Liver (tissue), 9 donors: ENCODE results near the gene LILRB3. TPM values are rescaled to one million over a fixed set of nuclear protein-coding genes. Genes with fewer than 3 reads are reported as not detected.
"Not testable (repeated sequence)": the region's sequence is repeated elsewhere in the genome, so short reads cannot be mapped to it uniquely, and the experiment has no call there.

Experiments
- DNase-seq: peaks from one replicate; pipeline ENCODE4 v3.0.0-alpha.2; 2017; ENCODE audit warnings: low spot score
- H3K27ac ChIP-seq, 2 donors: one replicate each; pipeline ENCODE4 v1.7.0; 2013; ENCODE audit warnings: inconsistent platforms in 2 of 2, low read length in 2 of 2, control low read depth in 1 of 2, low read depth in 1 of 2, mild to moderate bottlenecking in 1 of 2
- H3K27me3 ChIP-seq, 4 donors: one replicate each; pipeline versions ENCODE4 v1.6.1 to v1.7.0; 2013; ENCODE audit warnings: low read length in 3 of 4, inconsistent platforms in 1 of 4, mild to moderate bottlenecking in 1 of 4, moderate library complexity in 1 of 4; ENCODE audit not compliant: control insufficient read depth in 4 of 4, insufficient read depth in 4 of 4
- H3K36me3 ChIP-seq, 4 donors: one replicate each; pipeline versions ENCODE4 v1.6.1 to v1.7.0; 2013; ENCODE audit warnings: low read length in 3 of 4, mild to moderate bottlenecking in 3 of 4, low read depth in 1 of 4, moderate library complexity in 1 of 4; ENCODE audit not compliant: control insufficient read depth in 4 of 4, insufficient read depth in 3 of 4
- H3K4me1 ChIP-seq, 4 donors: one replicate each; pipeline versions ENCODE4 v1.6.1 to v1.7.0; 2013; ENCODE audit warnings: low read length in 3 of 4, mild to moderate bottlenecking in 3 of 4, moderate library complexity in 1 of 4; ENCODE audit not compliant: control insufficient read depth in 4 of 4, insufficient read depth in 4 of 4
- H3K4me3 ChIP-seq, 3 donors: one replicate each; pipeline versions ENCODE4 v1.6.1 to v1.7.0; 2013; ENCODE audit warnings: low read length in 3 of 3, control low read depth in 1 of 3, low read depth in 1 of 3, mild to moderate bottlenecking in 1 of 3
- H3K9ac ChIP-seq, 2 donors: one replicate each; pipeline ENCODE4 v1.7.0; 2013; ENCODE audit warnings: low read length in 2 of 2, mild to moderate bottlenecking in 2 of 2, moderate library complexity in 2 of 2, control low read depth in 1 of 2, low read depth in 1 of 2
- H3K9me3 ChIP-seq, 4 donors: one replicate each; pipeline versions ENCODE4 v1.6.1 to v1.7.0; 2013; ENCODE audit warnings: low read length in 3 of 4; ENCODE audit not compliant: control insufficient read depth in 4 of 4
- GABPA ChIP-seq, 2 donors: IDR thresholded peaks in 1 of 2; conservative IDR thresholded peaks in 1 of 2; 2 replicates each; pipeline ENCODE4 v1.6.1; 2016; ENCODE audit warnings: antibody characterized with exemption in 2 of 2, mild to moderate bottlenecking in 1 of 2, moderate library complexity in 1 of 2
- NR2F2 ChIP-seq: IDR thresholded peaks from 2 replicates; pipeline ENCODE4 v1.6.1; 2016; ENCODE audit warnings: antibody characterized with exemption
- SP1 ChIP-seq: IDR thresholded peaks from 2 replicates; pipeline ENCODE4 v1.6.1; 2018; ENCODE audit warnings: antibody characterized with exemption, mild to moderate bottlenecking
- TAF1 ChIP-seq: conservative IDR thresholded peaks from 2 replicates; pipeline ENCODE4 v1.6.1; 2016; ENCODE audit warnings: antibody characterized with exemption, mild to moderate bottlenecking
- ZBTB33 ChIP-seq: IDR thresholded peaks from 2 replicates; pipeline ENCODE4 v1.6.1; 2016; ENCODE audit warnings: antibody characterized with exemption
- WGBS: extraction: QIAGEN DNeasy Blood & Tissue Kit; methylation state at CpG from one replicate; pipeline ENCODE4 v1.1.7; 2013; 5-methylcytosine and 5-hydroxymethylcytosine counted together
- polyA plus RNA-seq, 2 donors: library from polyadenylated mRNA; stranded (reverse) in 1 of 2; unstranded in 1 of 2; fragments of 200-250 nt in 1 of 2; fragments of >200 nt in 1 of 2; fragmentation: Nextera tagmentation in 1 of 2; extraction: Ambion mirVana in 1 of 2; gene quantifications; one replicate each; pipeline versions ENCODE4 v1.2.1 to v1.2.3, GENCODE V29; 2013 to 2015
- total RNA-seq, 2 donors: library from RNA; depleted of rRNA; stranded (reverse); fragments of >200 nt; gene quantifications; one replicate each; pipeline ENCODE4 v1.2.3, GENCODE V29; 2014
- donor health status: healthy.
- donor health status: healthy.
- donor health status: healthy.
- donor health status: healthy.
- donor health status: healthy.

The LILRB3 gene
- total and polyA plus RNA-seq, 4 donors: 2.2 to 10.5 (median 3.3) TPM

DNA sequence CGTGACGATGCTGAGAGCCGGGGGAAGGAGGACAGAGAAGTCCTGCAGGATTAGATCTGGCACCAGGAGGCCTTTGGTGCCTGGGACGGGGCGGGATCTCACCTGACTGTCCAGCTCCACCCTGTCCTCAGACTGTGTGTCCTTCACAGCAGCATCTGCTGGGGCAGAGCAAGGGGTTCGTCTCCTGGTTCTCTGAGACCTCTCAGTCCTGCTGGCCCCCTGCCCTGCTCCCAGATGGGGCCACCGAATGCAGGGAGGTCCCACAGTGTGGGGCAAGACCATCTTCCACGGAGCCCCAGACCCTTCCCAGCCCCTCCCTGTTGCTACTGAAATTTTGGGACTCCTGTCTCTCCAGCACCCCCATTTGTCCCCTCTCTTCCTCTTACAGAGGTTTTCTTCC, 4.5 kb downstream of the LILRB3 start (continued):
- no peak for TF ChIP-seq NR2F2

- not testable (repeated sequence) for DNase-seq, H3K36me3 ChIP-seq, H3K4me3 ChIP-seq, H3K27me3 ChIP-seq, H3K9ac ChIP-seq, H3K27ac ChIP-seq, H3K9me3 ChIP-seq, H3K4me1 ChIP-seq
- WGBS: 80% methylated on average over 16 of the region's 20 CpGs
These were observed 5.1 kb downstream of the LILRB3 start for GRCh38 chr19:54217517-54218247.

GRCh38 chr19:54216869-54217268, 5.9 kb downstream of the LILRB3 start:
- no peak for DNase-seq
- Histone ChIP-seq H3K9ac (no peak overlapping the region), H3K27ac (no peak overlapping the region), H3K4me1 (no peaks in the 10 kb centered on the region), H3K36me3 (no peaks in the 10 kb centered on the region), H3K9me3 (no peaks in the 10 kb centered on the region), H3K4me3 (no peak overlapping the region), H3K27me3 (no peaks in the 10 kb centered on the region)
- 92% methylated on average over 9 of the region's 9 CpGs for WGBS
- TF ChIP-seq SP1: no peak
- no peak for TF ChIP-seq GABPA (IDR thresholded peaks at IDR 0.05 in 1 of 2, conservative IDR thresholded peaks at IDR 0.05 in 1 of 2)
- no peak for TF ChIP-seq TAF1
- no peak for TF ChIP-seq ZBTB33

DNA sequence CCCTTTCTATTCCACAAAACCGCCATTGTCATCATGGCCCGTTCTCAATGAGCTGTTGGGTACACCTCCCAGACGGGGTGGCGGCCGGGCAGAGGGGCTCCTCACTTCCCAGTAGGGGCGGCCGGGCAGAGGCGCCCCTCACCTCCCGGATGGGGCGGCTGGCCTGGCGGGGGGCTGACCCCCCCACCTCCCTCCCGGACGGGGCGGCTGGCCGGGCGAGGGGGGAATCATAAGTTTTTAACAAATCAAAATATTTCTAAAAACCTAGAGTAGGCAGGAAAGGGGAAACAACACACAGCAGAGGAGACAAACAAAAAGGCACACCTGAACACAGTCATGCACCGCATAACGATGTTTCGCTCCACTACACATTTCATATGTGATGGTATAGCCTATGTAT, 8.1 kb downstream of the LILRB3 start:
- not testable (repeated sequence) for H3K9me3 ChIP-seq, H3K27me3 ChIP-seq, DNase-seq, H3K36me3 ChIP-seq, H3K9ac ChIP-seq, H3K27ac ChIP-seq, H3K4me3 ChIP-seq
- 98% methylated on average over 13 of the region's 19 CpGs for WGBS
- H3K4me1 ChIP-seq: peaks cover 2 to 18% (median 10%) of the 10 kb centered on the region in 4 donors

- H3K9ac ChIP-seq: not testable (repeated sequence)
- 42% methylated on average over 5 of the region's 5 CpGs for WGBS
These were observed 8.6 kb downstream of the LILRB3 start for GRCh38 chr19:54214217-54214616.

More at GRCh38 chr19:54214217-54214616, 8.6 kb downstream of the LILRB3 start:
- H3K36me3 ChIP-seq, H3K4me3 ChIP-seq, H3K27me3 ChIP-seq, H3K27ac ChIP-seq, DNase-seq, H3K9me3 ChIP-seq: not testable (repeated sequence)
- H3K4me1 ChIP-seq: peaks cover 6 to 23% (median 15%) of the 10 kb centered on the region in 4 donors
